OCI-M2 (cell line): ENCODE results near the gene RNF10.
"Not testable (repeated sequence)": the region's sequence is repeated elsewhere in the genome, so short reads cannot be mapped to it uniquely, and the experiment has no call there.

Experiments
- DNase-seq: peaks from one replicate; lab custom pipeline; 2025; ENCODE audit not compliant: unreplicated experiment; lab: John Stamatoyannopoulos, UW

The RNF10 gene

GRCh38 chr12:120579179-120579578, 45.0 kb downstream of the RNF10 start:
- no peak for DNase-seq

DNA sequence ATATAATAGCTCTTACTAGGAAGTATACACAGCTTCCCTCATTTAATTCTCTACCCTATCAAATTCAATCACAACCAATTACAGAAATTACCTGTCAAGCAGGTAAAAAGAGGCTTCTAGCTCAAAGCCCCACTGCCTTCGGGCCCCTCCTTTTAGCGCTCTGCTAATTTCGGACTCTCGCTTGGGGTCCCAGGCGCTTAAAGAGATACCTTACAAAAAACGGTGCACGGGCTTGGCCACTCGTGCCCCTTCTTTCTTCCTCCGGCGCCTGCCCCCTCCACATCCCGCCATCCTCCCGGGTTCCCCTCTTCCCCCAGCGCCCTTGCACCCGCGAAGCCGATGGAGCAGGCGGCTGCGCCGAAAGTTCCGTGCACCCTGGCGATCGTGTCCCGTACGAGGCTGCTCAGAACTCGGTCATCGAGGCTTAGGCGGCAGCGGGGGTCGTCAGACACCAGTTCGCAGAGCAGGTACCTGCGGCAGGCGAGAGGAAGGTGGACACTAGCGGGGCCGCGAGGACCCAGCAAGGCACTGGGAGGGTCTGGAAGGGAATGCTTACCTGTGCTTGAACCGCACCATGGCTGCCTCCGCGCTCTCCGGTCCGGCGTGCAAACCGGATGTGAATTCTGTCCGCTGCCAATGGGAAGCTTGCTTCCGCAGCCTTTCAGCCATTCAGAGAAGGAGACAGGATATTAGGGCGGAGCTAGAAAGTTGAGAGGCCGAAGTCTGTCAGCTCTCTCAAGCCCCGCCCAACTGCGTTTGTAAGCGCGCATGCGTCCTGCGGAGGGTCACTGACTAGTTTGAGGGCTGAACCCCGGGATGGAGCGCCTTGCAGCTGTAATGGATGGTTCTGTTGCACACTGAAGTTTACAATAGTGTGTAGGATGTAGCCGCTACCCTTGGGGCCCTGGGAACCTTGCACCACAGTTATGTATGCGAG, 46.9 kb downstream of the RNF10 start, which contains the start of gene POP5:
TSS of gene POP5 (minus strand) at position 616 of the 937 bp plus-strand sequence. CDS start at position 576, 40 bp downstream.
- peak; percentile 70 for DNase-seq

- DNase-seq = no peak
These were observed 47.8 kb downstream of the RNF10 start for GRCh38 chr12:120581998-120582397.

GRCh38 chr12:120583478-120584030, 49.4 kb downstream of the RNF10 start:
- no peak for DNase-seq

GRCh38 chr12:120584343-120585149, 50.4 kb downstream of the RNF10 start:
- DNase-seq = no peak

DNA sequence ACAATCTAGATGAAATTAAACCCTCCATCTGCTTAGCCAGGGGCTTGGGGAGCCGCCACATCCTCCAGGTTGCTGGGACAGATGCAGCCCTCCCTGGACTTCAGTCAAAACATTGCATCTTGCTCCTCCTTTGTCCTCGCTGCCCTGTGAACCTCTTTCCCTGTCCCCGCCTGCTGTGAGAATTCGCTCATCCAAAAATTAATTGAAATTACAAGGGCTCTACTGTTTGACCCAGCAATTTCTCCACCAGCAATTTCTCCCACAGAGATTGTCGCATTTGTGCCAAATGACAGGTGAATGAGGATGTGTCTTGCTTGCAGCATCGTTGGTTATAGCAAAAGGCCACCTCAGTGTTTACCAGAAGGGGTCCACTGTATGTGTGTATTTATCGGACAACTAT, 52.0 kb downstream of the RNF10 start:
- no peak for DNase-seq

GRCh38 chr12:120586860-120587259, 52.7 kb downstream of the RNF10 start:
- no peak for DNase-seq

GRCh38 chr12:120588371-120588770, 54.2 kb downstream of the RNF10 start:
- no peak for DNase-seq

GRCh38 chr12:120588948-120589930, 55.1 kb downstream of the RNF10 start:
- DNase-seq = no peak

DNA sequence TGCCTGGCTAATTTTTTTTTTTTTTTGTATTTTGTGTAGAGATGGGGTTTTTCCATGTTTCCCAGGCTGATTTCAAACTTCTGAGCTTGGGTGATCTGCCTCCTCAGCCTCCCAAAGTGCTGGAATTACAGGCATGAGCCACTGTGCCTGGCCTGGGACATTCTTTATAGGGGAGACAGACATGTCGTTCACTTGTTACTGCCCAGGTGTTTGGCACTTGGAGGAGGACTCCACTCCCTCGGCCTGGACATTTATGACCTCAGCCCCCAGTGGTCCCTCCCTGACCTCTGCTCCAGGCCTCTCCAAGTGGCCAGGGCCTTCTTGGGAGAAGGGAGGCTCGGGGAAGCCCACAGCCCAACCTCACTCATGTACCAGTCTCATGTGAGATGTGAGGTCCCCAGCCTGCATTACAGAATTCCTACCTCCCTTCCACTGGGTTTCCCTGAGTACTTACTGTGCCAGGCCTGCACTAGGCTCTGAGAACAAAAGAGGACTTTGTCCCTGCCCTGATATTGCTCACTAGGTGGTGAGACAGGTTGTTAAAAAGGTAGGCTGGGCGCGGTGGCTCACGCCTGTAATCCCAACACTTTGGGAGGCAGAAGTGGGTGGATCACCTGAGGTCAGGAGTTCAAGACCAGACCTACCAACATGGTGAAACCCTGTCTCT, 56.7 kb downstream of the RNF10 start:
- DNase-seq = no peak

- no peak for DNase-seq
These were observed 58.2 kb downstream of the RNF10 start for GRCh38 chr12:120592121-120593049.

- no peak for DNase-seq
These were observed 62.7 kb downstream of the RNF10 start for GRCh38 chr12:120596901-120597300.

DNA sequence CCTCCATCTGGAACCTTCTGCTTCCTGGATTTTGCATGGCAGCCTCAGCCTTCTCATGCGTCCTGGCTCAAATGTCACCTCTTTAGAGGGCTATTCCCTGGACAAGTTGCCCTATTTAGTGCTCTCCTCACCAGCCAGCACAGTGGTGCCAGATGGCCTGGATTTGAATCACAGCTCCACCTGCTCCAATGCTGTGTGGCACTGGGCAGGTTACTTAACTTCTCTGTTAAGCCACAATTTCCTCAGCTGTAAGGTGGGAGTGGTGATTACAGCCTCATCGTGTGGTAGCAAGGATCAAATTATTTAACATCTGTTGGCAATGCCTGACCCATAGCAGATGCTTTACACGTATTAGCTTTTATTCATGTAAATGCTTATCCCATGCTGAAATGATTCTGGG, 63.7 kb downstream of the RNF10 start:
- DNase-seq = no peak

- DNase-seq = no peak
These were observed 64.7 kb downstream of the RNF10 start for GRCh38 chr12:120598674-120599463.

GRCh38 chr12:120599672-120600552, 65.8 kb downstream of the RNF10 start:
- DNase-seq = no peak

GRCh38 chr12:120602416-120602815, 68.3 kb downstream of the RNF10 start:
- DNase-seq = not testable (repeated sequence)

- DNase-seq = no peak
These were observed 76.4 kb downstream of the RNF10 start for GRCh38 chr12:120610560-120610959.
